Neutrophil (primary cell): ENCODE measurements around the gene C1QTNF9.
"Not testable (repeated sequence)": the region's sequence is repeated elsewhere in the genome, so short reads cannot be mapped to it uniquely, and the experiment has no call there.

ENCODE experiments used
- H3K27ac ChIP-seq: fragments of 200-600 bp; sonication (generic); 2 replicates; pipeline ENCODE4 v1.5.1; 2016; ENCODE audit warnings: mild to moderate bottlenecking, moderate library complexity
- H3K27me3 ChIP-seq: fragments of 200-600 bp; sonication (generic); 2 replicates; pipeline ENCODE4 v1.6.0; 2016; ENCODE audit warnings: mild to moderate bottlenecking
- H3K36me3 ChIP-seq: fragments of 200-600 bp; sonication (generic); 2 replicates; pipeline ENCODE4 v1.5.1; 2017
- H3K4me1 ChIP-seq, 2 experiments: fragments of 200-600 bp in 1 of 2; sonication (generic) in 1 of 2; 1 replicate in 1 of 2; 2 replicates in 1 of 2; pipeline versions ENCODE4 v1.5.1 to v1.6.1; 2013 to 2016; ENCODE audit warnings: low read depth in 1 of 2, low read length in 1 of 2, mild to moderate bottlenecking in 1 of 2, moderate library complexity in 1 of 2; ENCODE audit not compliant: control insufficient read depth in 1 of 2, insufficient read depth in 1 of 2
- H3K4me3 ChIP-seq, 2 experiments: fragments of 200-600 bp in 1 of 2; sonication (generic) in 1 of 2; 1 replicate in 1 of 2; 2 replicates in 1 of 2; pipeline ENCODE4 v1.5.1; 2013 to 2016; ENCODE audit warnings: low read depth in 1 of 2, low read length in 1 of 2, mild to moderate bottlenecking in 1 of 2, moderate library complexity in 1 of 2
- H3K9me3 ChIP-seq: fragments of 200-600 bp; sonication (generic); 2 replicates; pipeline ENCODE4 v1.5.1; 2016
- CTCF ChIP-seq: fragments of 200-600 bp; sonication (generic); IDR thresholded peaks from 2 replicates; pipeline ENCODE4 v1.5.1; 2016; ENCODE audit warnings: antibody characterized with exemption

The C1QTNF9 gene

GRCh38 chr13:24361113-24361512 lies 51.7 kb downstream of the C1QTNF9 start:
- Histone ChIP-seq H3K4me3 (no peak overlapping the region), H3K4me1 (no peaks in the 10 kb centered on the region), H3K9me3 (no peaks in the 10 kb centered on the region), H3K27me3 (no peaks in the 10 kb centered on the region), H3K27ac (no peak overlapping the region), H3K36me3 (no peaks in the 10 kb centered on the region)
- TF ChIP-seq CTCF: no peak

DNA sequence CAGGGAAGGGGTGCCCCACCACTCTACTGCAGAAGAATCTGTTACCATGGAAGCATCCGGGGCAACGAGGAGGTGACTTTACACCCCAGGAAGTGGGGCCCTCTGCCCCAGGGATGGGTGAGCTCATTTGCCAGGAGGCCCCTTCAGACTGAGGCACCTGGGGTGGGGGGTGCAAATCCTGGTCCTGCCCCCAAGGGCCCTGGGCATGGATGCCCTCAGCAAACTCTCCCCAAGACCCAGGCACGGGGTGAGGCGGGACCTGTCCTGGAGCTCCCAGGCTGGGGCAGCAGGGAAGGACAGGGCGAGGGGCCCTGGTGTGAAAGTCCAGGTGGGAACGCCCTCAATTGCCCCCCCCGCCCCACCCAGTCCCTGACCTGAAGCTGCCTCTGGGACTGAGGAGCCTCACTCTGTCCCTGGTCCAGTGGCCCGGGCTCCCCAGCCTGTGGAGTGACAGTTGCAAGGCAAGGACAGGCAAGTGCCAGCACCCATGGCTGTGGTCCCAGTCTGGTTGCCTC lies 52.5 kb downstream of the C1QTNF9 start:
- Histone ChIP-seq H3K27ac (no peak overlapping the region), H3K9me3 (no peaks in the 10 kb centered on the region), H3K36me3 (no peaks in the 10 kb centered on the region), H3K4me1 (no peaks in the 10 kb centered on the region), H3K27me3 (no peaks in the 10 kb centered on the region), H3K4me3 (no peak overlapping the region)
- no peak for TF ChIP-seq CTCF

- Histone ChIP-seq H3K27me3 (no peaks in the 10 kb centered on the region), H3K36me3 (no peaks in the 10 kb centered on the region), H3K4me3 (no peak overlapping the region), H3K9me3 (no peaks in the 10 kb centered on the region), H3K4me1 (no peaks in the 10 kb centered on the region), H3K27ac (no peak overlapping the region)
- no peak for TF ChIP-seq CTCF
Measured at GRCh38 chr13:24362435-24362952, 53.1 kb downstream of the C1QTNF9 start.

- Histone ChIP-seq H3K36me3 (no peaks in the 10 kb centered on the region), H3K9me3 (no peaks in the 10 kb centered on the region), H3K4me3 (no peak overlapping the region), H3K4me1 (no peaks in the 10 kb centered on the region), H3K27ac (no peak overlapping the region), H3K27me3 (no peaks in the 10 kb centered on the region)
- TF ChIP-seq CTCF: no peak
Measured at GRCh38 chr13:24365191-24365590, 55.8 kb downstream of the C1QTNF9 start.

DNA sequence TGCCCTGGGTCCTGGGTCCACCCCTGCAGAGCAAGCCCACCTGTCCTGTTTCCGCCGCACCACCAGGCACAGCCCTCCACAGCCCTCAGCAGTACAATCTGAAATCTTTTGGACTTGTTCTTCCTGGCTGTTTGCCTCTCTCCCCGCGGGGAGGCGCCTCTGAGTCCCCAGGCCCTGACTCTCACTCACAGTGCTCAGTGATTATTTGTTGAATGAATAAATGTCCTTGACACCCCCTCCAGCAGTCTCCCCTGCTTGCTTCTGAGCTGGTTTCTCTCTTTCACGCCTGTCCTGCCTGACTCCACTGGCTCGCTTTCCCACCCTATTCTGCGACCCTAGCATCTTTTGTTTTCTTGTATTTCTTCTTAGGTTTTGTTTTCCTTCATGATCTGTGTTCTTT lies 56.9 kb downstream of the C1QTNF9 start:
- not testable (repeated sequence) for H3K27ac ChIP-seq, H3K4me3 ChIP-seq, H3K9me3 ChIP-seq, H3K4me1 ChIP-seq, H3K27me3 ChIP-seq, H3K36me3 ChIP-seq

GRCh38 chr13:24371273-24371672 lies 61.9 kb downstream of the C1QTNF9 start:
- not testable (repeated sequence) for H3K4me3 ChIP-seq

More at GRCh38 chr13:24371273-24371672, 61.9 kb downstream of the C1QTNF9 start:
- H3K4me1 ChIP-seq, H3K9me3 ChIP-seq, H3K27me3 ChIP-seq, H3K36me3 ChIP-seq, H3K27ac ChIP-seq: not testable (repeated sequence)
